GM19438 (cell line): Measurements from ENCODE around the gene ACTL6B.
"Not testable (repeated sequence)": the region's sequence is repeated elsewhere in the genome, so short reads cannot be mapped to it uniquely, and the experiment has no call there.

Source experiments
- ATAC-seq: cut with Tn5 transposase; IDR thresholded peaks from one replicate; pipeline ENCODE4 v1.9.1; 2021; ENCODE audit warnings: low read depth; ENCODE audit not compliant: unreplicated experiment

ACTL6B gene

DNA sequence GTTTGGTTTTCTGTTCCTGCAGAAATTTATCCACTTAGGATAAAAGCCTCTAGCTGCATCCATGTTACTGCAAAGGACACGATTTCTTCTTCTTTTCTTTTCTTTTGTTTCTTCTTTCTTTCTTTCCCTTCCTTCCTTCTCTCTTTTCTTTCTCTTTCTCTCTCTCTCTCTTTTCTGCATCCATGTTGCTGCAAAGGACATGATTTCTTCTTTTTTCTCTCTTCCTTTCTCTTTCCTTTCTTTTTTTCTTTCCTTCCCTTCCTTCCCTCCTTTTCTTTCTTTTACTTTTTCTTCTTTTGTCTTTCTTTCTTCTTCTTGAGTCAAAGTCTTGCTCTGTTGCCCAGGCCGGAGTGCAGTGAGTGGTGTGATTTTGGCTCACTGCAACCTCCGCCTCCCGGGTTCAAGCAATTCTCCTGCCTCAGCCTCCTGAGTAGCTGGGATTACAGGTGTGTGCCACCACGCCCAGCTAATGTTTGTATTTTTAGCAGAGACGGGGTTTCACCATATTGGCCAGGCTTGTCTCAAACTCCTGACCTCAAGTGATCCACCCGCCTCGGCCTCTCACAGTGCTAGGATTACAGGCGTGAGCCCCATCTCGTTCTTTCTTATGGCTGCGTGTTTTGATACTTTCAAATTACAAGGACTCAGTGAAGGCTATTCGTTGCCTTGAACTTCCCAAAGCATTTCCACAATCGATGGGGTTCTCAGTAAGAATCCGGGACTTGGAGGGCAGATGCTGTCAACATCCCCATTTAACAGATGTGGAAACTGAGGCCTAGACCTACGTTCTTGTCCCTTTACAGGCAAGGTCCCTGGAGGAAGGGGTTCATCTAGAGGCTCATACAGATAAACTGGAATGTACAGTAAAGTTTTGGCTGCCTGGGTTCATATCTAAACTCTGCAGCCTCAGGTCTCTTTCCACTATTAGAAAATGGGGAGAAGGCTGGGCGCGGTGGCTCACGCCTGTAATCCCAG is 15.4 kb upstream of the ACTL6B start:
- no peak for ATAC-seq

DNA sequence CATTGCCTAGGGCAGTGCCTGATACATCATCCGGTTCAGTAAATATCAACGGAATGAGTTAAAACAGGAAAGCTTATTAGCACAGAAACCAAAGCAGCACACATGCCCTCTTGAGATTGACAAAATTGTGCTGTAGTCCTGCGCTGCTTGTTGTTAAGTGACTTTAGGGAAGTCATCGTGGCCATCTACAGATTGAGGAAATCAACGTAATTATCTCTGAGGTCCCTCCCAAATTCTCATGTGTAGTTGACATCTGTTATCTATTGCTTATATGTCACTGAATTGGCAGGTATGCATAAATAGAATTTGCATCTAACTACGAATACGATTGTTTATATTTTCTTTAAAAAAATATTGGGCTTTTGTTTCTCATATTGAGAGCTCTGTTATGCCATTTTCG is 13.8 kb upstream of the ACTL6B start:
- ATAC-seq = no peak

DNA sequence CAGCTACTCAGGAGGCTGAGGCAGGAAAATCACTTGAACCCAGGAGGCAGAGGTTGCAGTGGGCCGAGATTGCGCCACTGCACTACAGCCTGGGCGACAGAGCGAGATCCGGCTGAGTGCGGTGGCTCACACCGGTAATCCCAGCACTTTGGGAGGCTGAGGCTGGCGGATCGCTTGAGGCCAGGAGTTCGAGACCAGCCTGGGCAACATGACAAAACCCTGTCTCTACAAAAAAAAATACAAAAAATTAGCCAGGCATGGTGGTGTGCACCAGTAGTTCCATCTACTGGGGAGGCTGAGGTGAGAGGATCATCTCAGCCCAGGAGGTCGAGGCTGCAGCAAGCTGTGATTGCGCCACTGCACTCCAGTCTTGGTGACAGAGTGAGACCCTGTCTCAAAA is 12.9 kb upstream of the ACTL6B start:
- ATAC-seq = not testable (repeated sequence)

DNA sequence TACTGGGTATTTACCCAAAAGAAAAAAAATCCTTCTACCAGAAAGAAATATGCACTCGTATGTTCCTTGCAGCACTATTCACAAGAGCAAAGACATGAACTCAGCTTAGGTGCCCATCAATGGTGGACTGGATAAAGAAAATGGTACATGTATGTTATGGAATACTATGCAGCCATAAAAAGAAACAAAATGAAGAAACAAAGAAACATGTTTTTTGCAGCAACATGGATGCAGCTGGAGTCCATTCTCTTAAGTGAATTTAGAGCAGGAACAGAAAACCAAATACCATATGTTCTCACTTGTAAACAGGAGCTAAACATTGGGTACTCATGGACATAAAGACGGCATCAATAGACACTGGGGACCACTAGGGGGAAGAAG is 11.8 kb upstream of the ACTL6B start:
- ATAC-seq = no peak

DNA sequence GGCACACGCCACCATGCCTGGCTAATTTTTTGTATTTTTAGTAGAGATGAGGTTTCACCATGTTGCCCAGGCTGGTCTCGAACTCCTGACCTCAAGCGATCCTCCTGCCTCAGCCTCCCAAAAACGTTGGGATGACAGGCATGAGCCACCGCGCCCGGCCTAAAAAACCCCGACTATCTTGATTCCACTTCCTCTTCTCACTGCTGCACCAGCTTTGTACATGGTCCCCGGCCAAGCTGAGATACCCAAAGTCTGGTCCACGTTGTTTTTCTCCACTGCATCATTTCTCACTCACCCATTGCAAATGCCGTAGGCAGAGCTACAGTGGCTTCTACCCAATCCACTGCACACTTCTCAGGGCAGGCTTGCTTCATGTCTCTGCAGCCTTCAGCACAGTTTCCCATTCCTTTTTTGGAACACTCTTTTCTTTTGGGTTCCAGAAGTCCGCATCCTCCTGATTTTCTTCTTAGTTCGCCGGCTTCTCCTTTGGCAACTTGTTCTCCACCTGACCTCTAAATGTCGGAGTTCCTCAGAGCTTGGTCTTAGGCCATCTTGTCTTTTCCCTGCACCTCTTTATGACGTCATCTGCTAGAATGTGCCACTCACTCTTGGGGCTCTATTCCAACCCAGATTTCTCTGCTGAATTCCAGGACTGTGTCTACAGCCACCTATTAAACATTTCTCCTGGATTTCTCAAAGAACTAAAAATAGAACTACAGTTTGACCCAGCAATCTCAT is 11.3 kb upstream of the ACTL6B start:
- ATAC-seq = no peak

DNA sequence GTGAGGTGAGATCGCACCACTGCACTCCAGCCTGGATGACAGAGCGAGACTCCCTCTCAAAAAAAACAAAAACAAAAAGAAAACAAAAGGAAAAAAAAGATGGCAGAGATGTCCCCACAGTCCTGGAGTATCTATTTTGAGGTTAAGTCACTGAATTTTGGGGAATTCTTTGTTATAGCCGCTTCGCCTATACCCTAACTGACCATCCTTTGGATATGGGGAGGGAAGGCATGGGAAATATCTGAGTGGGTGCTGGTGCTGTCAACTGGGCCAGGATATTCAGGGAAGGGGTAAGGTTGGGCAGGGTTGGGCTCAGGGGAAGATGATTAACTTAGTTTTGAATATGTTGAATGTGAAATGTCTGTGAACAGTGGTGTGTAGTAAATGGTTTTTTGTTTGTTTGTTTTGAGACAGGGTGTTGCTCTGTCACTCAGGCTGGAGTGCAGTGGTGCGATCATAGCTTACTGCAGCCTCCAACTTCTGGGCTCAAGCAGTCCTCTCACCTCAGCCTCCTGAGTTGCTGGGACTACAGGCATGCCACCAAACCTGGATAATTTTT is 9.0 kb upstream of the ACTL6B start:
- ATAC-seq = no peak

DNA sequence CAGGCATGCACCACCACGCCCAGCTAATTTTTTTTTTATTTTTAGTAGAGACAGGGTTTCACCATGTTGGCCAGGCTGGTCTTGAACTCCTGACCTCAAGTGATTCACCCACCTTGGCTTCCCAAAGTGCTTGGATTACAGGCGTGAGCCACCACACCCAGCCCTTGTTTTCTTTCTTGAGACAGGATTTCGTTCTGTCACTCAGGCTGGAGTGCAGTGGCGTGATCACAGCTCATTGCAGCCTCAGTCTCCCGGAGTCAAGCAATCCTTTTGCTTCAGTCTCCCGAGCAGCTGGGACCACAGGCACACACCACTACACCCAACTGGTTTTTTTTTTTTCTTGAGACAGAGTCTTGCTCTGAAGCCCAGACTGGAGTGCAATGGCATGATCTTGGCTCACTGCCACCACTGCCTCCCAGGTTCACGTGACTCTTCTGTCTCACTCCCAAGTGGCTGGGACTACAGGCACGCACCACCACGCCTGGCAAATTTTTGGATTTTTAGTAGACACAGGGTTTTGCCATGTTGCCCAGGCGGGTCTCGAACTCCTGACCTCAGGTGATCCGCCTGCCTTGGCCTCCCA is 6.0 kb upstream of the ACTL6B start:
- ATAC-seq = not testable (repeated sequence)

DNA sequence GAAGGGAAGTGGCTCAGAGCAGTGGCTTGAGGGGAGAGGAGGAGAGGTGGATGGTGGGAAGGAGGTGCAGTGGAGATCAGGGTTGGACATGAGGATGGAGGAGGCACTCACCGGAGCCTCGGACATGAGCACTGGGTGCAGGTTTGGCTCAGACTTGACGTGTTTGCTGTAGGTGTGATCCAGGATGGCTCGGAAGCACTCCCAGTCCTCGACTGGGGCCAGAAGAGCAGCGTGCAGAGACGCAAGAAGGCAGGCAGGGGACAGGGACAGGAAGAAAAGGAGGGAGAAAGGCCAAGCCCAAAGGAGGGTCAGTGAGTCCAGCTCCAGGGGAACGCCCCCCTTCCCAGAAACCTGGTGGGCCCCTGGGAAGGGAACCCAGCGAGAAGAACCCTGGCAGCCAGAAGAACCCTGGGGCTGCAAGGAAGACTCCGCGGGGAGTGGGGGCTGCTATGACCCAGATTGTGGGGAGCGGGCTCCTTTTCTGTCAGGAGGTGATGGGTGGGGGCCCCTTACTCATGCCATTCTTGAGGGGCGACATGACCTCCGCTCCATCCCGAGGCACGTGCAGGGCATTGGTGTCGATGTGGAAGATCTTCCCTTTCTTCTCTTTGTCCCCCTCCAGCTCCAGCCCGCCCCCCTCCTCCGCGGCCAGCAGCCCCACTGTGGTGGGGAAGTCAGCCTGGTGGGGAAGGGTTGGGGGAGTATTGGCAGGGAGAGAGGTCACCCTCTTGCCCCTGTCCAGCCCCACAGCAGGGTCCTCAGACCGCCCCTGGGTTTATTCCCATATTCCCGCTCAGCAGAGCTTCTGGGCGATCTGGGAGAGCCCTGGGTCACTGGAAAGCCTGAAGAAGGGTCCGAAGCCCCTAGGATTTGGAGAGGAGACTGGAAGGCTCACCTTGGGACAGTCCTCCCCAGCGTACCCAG is 1.1 kb downstream of the ACTL6B start:
- ATAC-seq = no peak

DNA sequence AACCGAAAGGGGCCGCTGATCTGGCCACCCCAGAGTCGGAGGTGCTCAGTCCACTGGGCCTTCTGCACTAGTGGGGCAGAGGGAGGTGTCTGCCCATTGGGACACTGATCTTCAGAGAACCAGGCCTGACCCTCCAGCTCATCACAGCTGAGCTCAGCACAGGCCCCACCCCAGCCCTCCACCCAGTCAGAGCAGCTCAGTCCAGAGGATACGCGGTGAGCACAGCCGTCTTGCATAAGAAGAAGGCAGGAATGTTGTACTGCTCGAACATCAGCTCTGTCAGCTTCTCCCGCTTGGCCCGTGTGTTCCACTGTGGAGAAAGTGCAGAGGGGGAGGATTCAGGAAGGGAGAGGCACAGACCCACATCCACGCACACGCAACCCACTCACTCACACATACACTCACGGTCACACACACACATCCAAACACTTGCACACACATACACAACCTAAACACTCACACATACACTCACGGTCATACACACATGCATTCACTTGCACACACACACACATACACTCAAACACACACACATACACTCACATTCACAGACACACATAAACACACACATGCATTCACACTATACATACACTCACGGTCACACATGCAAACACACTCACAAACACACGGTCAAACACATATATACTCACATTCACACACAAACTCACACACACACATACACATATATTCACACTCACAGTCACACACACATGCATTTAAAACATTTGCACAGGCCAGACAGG is 6.3 kb downstream of the ACTL6B start:
- no peak for ATAC-seq

DNA sequence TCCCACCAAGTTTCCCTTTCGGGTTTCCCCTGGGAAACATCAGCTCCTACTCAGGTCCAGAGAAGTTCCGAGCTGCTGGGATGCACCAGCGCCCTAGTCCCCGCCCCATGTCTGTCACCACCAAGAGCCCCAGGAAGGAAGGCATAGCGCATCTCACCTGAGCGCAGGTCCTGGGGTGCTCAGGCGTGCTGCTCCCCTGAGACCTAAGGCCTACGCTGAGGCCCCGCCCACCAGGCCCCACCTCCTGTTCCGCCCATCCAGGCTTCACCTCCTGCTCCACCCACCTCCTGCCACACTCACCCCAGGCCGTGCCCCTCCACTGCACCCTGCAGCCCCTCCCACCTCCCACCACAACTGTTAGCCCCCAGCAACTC is 13.7 kb downstream of the ACTL6B start:
- ATAC-seq = no peak

DNA sequence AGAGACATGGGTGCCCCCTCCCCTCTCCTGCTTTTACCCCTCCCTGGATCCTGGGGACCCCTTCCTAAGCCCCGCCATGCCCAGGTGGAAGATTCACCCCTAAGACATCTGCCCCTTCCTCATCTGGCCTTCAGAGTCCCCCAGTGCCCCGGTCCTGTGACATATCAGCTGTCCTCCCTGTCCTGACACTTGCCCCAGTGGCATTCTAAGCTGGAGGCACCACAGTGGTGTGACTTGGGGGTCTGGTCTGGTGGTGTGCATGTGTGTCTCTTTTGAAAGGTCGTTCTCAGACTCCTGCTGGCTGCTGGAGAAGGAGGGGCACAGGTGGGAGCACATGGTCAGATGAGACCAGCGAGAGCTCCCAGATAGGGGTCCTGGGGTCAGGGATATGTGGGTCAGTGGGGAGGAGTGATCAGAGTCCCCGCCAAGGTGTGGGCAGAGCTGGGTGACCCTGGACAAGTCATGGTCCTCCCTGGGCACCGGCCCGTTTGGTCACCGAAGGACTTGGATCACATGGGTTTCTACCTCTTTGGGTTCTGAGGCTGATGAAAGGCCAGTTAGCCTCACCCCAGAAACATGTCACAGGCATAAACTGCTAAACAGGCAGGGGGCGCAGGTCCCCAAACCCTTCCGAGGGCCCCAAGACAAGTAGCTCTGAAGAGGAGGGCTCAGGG is 14.3 kb downstream of the ACTL6B start:
- no peak for ATAC-seq

DNA sequence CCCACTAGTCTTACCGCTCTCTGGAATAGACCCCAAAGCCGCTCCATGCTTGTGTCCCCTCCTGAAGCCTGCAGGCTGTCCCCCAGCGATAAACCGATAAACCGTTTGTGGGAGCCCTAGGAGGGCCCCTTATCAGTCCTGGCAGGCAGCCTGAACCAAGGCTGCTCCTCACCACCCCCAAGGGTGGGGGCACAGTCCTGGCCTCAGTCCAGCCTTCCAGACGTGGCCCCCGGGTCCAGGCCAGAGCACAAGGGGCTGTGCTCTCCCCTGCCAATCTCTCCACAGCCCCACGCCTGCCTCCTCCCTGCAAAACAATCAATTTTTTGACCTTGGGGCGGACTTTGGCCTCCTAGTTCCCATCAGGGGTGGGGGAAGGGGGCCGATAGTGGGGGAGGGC is 14.8 kb downstream of the ACTL6B start, which contains the start of gene TFR2:
Gene TFR2, minus strand, starts transcription at position 90 of the 397 bp plus-strand sequence. Its CDS starts 43 bp downstream, at position 47.
- ATAC-seq = no peak

DNA sequence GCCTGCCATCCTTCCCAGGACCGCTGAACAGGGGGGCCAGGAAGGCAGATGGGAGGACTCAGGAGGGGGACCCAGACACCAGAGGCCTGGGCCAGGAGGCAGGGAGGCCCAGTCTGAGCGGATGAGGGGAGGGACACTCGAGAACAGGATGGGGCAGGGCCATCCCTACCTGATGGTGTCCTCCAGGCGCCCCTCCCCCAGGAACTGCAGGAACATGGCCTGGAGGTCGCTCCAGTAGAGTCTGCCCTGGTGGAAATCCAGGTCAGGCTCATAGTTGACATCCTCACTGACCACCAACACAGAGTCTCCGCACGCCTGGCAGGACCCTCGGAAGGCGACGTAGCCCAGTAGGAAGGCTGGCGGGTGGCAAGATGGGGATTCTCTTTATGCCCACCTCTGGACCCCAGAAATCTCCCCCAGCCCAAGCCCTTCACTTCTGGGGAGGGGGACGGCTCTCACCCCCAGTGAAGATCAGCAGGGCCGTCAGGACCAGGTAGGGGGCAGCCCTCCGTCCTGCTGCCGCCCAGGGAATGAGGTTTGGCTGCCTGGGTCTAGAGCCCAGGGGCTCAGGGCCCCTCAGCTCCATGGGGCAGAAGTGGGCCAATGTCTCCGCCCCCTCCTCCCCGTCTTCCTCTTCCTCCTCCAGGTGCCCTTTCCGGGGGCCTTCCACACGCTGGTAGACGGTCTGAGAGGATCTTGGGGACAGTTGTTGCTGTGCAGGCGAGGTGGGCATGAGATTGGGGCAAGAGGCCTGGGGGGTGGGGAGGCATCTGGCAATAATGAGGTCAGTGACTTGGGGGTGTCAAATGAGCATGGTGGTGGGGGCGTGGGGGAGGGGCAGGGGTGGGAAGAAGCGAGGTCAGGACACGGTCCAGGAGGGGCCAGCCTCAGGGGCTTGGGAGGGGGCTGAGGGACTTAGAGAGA is 15.5 kb downstream of the ACTL6B start:
- ATAC-seq = no peak

DNA sequence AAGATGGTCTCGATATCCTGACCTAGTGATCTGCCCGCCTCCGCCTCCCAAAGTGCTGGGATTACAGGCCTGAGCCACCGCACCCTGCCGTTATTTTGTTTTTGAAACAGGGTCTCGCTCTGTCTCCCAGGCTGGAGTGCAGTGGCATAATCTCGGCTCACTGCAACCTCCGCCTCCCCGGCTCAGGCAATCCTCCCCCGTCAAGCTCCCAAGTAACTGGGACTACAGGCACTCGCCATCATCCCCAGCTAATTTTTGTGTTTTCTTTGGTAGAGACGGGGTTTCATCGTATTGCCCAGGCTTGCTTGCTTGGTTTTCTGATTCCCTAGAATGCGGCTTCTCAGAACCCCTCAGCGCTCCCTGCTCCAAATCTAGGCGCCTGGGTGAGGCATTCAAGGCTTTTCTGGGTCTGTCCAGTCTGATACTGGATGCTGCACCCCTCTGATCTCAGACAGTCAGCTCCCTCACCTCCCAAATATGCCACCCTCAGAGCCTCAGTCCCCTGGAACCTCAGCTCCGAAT is 16.2 kb downstream of the ACTL6B start:
- no peak for ATAC-seq

DNA sequence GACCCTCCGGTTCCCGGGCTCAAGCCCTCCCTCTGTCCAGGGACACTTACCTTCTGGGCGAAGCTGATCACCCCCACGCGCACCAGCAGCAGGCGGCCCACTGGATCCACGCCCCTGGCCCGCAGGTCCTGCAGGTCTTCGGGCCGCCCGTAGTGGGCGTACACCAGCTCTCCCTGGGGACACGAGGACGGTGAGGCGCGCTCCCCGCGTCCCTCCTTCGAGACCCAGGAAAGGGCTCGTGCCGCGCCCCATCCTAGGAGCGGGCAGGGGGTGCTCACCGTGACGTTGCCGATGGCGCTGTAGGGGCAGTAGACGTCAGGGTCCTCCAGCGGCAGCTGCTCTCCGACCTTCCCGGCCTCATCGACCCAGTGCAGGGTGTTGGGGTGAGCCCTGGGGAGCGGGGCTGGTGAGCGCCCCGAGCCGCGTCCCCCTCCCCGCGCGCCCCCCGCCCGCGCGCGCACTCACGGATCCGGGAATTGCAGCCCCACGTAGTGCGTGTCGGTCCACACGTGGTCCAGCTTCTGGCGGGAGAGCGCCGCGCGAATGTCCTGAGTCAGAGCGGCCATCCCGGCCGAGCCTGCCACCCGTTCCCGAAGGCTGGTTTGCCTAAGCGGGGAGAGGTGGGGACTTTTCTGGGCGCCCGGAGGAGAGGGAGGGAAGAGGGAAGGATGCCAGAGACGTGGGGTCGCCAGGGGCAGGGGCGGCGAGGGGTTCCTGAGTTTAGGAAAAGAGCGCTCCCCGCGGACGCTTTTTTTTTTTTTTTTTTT is 23.1 kb downstream of the ACTL6B start:
- ATAC-seq = peak; percentile 57

DNA sequence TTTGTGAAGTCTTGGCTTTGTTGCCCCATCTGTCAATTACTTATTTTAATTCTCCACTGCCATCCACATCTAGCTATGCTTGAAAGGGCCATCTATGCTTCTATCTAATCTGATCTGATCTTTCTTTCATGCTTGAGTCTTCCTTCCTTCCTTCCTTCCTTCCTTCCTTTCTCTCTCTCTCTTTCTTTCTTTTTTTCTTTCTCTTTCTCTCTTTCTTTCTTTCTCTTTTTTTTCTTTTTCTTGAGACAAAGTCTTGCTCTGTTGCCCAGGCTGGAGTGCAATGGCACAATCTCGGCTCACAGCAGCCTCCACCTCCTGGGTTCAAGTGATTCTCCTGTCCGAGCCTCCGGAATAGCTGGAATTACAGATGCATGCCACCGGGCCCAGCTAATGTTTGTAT is 26.2 kb downstream of the ACTL6B start:
- no peak for ATAC-seq
